Stomach (tissue), 9 donors: ENCODE measurements around the gene NFIL3. TPM values are rescaled to one million over a fixed set of nuclear protein-coding genes. Genes with fewer than 3 reads are reported as not detected.
"Not testable (repeated sequence)": the region's sequence is repeated elsewhere in the genome, so short reads cannot be mapped to it uniquely, and the experiment has no call there.

Experiments used
- DNase-seq, 2 donors: peaks; one replicate each; pipeline versions ENCODE4 v3.0.0 to v3.0.0-alpha.2; 2013 to 2019
- H3K27ac ChIP-seq, 5 donors: fragments of 200-600 bp in 4 of 5; sonication (generic) in 4 of 5; one replicate each; pipeline ENCODE4 v1.5.1; 2013 to 2019; ENCODE audit warnings: mild to moderate bottlenecking in 1 of 5, moderate library complexity in 1 of 5
- H3K27me3 ChIP-seq, 3 donors: fragments of 200-600 bp; sonication (generic); one replicate each; pipeline ENCODE4 v1.5.1; 2017 to 2019; ENCODE audit warnings: mixed run types in 1 of 3
- H3K36me3 ChIP-seq, 4 donors: fragments of 200-600 bp; sonication (generic); 1 replicate in 3 of 4; 2 replicates in 1 of 4; pipeline ENCODE4 v1.5.1; 2016 to 2019
- H3K4me1 ChIP-seq, 4 donors: fragments of 200-600 bp; sonication (generic); one replicate each; pipeline ENCODE4 v1.5.1; 2016 to 2019
- H3K4me3 ChIP-seq, 4 donors: fragments of 200-600 bp; sonication (generic) in 3 of 4; one replicate each; pipeline ENCODE4 v1.5.1; 2016 to 2019; ENCODE audit warnings: mild to moderate bottlenecking in 1 of 4
- H3K9me3 ChIP-seq, 4 donors: fragments of 200-600 bp; sonication (generic); one replicate each; pipeline ENCODE4 v1.5.1; 2016 to 2019
- CTCF ChIP-seq, 7 experiments: fragments of 450-650 bp in 4 of 7; fragments of 200-600 bp in 3 of 7; sonication (generic) in 3 of 7; IDR thresholded peaks; one replicate each; pipeline ENCODE4 v1.5.1; 2016 to 2019; ENCODE audit warnings: antibody characterized with exemption in 7 of 7, control low read depth in 2 of 7, mild to moderate bottlenecking in 1 of 7
- EP300 ChIP-seq: sonication (generic); formaldehyde crosslinking; IDR thresholded peaks from one replicate; pipeline ENCODE4 v1.6.1; 2017; ENCODE audit warnings: antibody characterized with exemption
- POLR2A ChIP-seq, 4 donors: fragments of 450-650 bp; IDR thresholded peaks; one replicate each; pipeline ENCODE4 v1.6.1; 2016; ENCODE audit warnings: antibody characterized with exemption in 4 of 4, control low read depth in 2 of 4, mild to moderate bottlenecking in 1 of 4, moderate library complexity in 1 of 4
- POLR2AphosphoS5 ChIP-seq, 3 donors: sonication (generic); formaldehyde crosslinking; IDR thresholded peaks; one replicate each; pipeline ENCODE4 v1.6.1; 2016; ENCODE audit warnings: antibody characterized with exemption in 3 of 3
- WGBS, 5 donors: extraction: QIAGEN DNeasy Blood & Tissue Kit in 3 of 5; methylation state at CpG; one replicate each; pipeline versions ENCODE4 v1.1.5 to v1.1.7; 2013 to 2018; 5-methylcytosine and 5-hydroxymethylcytosine counted together
- intact Hi-C: fragments of 100-400 bp; cut with DNase I; formaldehyde crosslinking; loops from one replicate; pipeline ENCODE4 v1.15.1; 2023; ENCODE audit warnings: low total_unique reads
- polyA plus RNA-seq, 3 donors: library from polyadenylated mRNA; stranded (reverse); fragments of 200-250 nt; gene quantifications; one replicate each; pipeline ENCODE4 v1.2.3, GENCODE V29; 2013
- total RNA-seq, 5 donors: library from RNA; depleted of rRNA; stranded (reverse); fragments of >200 nt; gene quantifications; one replicate each; pipeline versions ENCODE4 v1.1.0 to v1.2.3, GENCODE V29; 2014 to 2016
- donor health status: healthy with polysubstance abuse.
- donor health status: Bipolar disorder and iron deficiency.
- donor health status: healthy.

Gene NFIL3
- total and polyA plus RNA-seq, 8 donors = 8.0 to 39.7 (median 21.2) TPM; not detected in 1

- WGBS, 5 donors = 68 to 85% (median 75%) methylated on average over 4 of the region's 4 CpGs
- TF ChIP-seq EP300 (no peak), POLR2AphosphoS5 (IDR thresholded peaks at IDR 0.05) (no peak), POLR2A (IDR thresholded peaks at IDR 0.05) (no peak), CTCF (IDR thresholded peaks at IDR 0.05) (no peak)
- Histone ChIP-seq H3K9me3 (no peaks in the 10 kb centered on the region), H3K4me3 (no peak overlapping the region), H3K4me1 (peaks cover 0 to 16% (median 6%) of the 10 kb centered on the region in 4 donors), H3K27ac (no peak overlapping the region), H3K27me3 (no peaks in the 10 kb centered on the region), H3K36me3 (no peaks in the 10 kb centered on the region)
- intact Hi-C loops = no loop called here
- no peak for DNase-seq
Measured at GRCh38 chr9:91376239-91376638, 47.4 kb downstream of the NFIL3 start.

- H3K36me3 ChIP-seq = no peaks in the 10 kb centered on the region
- peaks cover 0 to 16% (median 6%) of the 10 kb centered on the region in 4 donors for H3K4me1 ChIP-seq
- no peak overlapping the region for H3K4me3 ChIP-seq
- no peaks in the 10 kb centered on the region for H3K9me3 ChIP-seq
- H3K27ac ChIP-seq = no peak overlapping the region
- no peak for DNase-seq
- H3K27me3 ChIP-seq = no peaks in the 10 kb centered on the region
- intact Hi-C loops = no loop called here
- WGBS, 5 donors = 31 to 60% (median 52%) methylated on average over 3 of the region's 3 CpGs
- TF ChIP-seq CTCF (IDR thresholded peaks at IDR 0.05) (no peak), POLR2AphosphoS5 (IDR thresholded peaks at IDR 0.05) (no peak), POLR2A (IDR thresholded peaks at IDR 0.05) (no peak), EP300 (no peak)
Measured at GRCh38 chr9:91374939-91375338, 48.7 kb downstream of the NFIL3 start.

- Histone ChIP-seq H3K9me3 (no peaks in the 10 kb centered on the region), H3K4me3 (no peak overlapping the region), H3K4me1 (peaks cover 0 to 3% (median 0%) of the 10 kb centered on the region in 4 donors), H3K36me3 (no peaks in the 10 kb centered on the region), H3K27ac (no peak overlapping the region), H3K27me3 (no peaks in the 10 kb centered on the region)
- intact Hi-C loops = no loop called here
- DNase-seq = no peak
- 55 to 79% (median 67%) methylated on average over 1 of the region's 1 CpG for WGBS, 5 donors
- TF ChIP-seq CTCF (IDR thresholded peaks at IDR 0.05) (no peak), POLR2AphosphoS5 (IDR thresholded peaks at IDR 0.05) (no peak), EP300 (no peak), POLR2A (IDR thresholded peaks at IDR 0.05) (no peak)
Measured at GRCh38 chr9:91371894-91372293, 51.7 kb downstream of the NFIL3 start.

- intact Hi-C loops, H3K27ac ChIP-seq, H3K9me3 ChIP-seq, H3K4me1 ChIP-seq, H3K4me3 ChIP-seq, DNase-seq, H3K27me3 ChIP-seq, H3K36me3 ChIP-seq: not testable (repeated sequence)
- 83 to 91% (median 88%) methylated on average over 3 of the region's 3 CpGs for WGBS, 5 donors
Measured at GRCh38 chr9:91370006-91370405, 53.6 kb downstream of the NFIL3 start.

GRCh38 chr9:91364702-91365101, 58.9 kb downstream of the NFIL3 start:
- TF ChIP-seq EP300 (no peak), POLR2A (IDR thresholded peaks at IDR 0.05) (no peak), CTCF (IDR thresholded peaks at IDR 0.05) (no peak), POLR2AphosphoS5 (IDR thresholded peaks at IDR 0.05) (no peak)
- no peak for DNase-seq
- WGBS, 5 donors = 83 to 100% (median 100%) methylated on average over 2 to 3 of the region's 3 CpGs
- intact Hi-C loops = loop anchor here (10.0 kb wide), 1 partner anchor 50 kb away; no protein-coding TSS in a partner anchor
- Histone ChIP-seq H3K36me3 (no peaks in the 10 kb centered on the region), H3K4me1 (peaks cover 14 to 21% (median 18%) of the 10 kb centered on the region in 4 donors), H3K27ac (no peak overlapping the region), H3K9me3 (no peaks in the 10 kb centered on the region), H3K27me3 (no peaks in the 10 kb centered on the region), H3K4me3 (no peak overlapping the region)
